GM19238 (cell line): Measurements from ENCODE around the gene ZNF69.
A peak's percentile ranks its signal among the peaks of the same experiment; 100 is the strongest.
"Not testable (repeated sequence)": the region's sequence is repeated elsewhere in the genome, so short reads cannot be mapped to it uniquely, and the experiment has no call there.

Experiments
- DNase-seq: peaks from one replicate; pipeline ENCODE4 v3.0.0; 2011; ENCODE audit warnings: low spot score; ENCODE audit not compliant: insufficient read length

ZNF69 gene

DNA sequence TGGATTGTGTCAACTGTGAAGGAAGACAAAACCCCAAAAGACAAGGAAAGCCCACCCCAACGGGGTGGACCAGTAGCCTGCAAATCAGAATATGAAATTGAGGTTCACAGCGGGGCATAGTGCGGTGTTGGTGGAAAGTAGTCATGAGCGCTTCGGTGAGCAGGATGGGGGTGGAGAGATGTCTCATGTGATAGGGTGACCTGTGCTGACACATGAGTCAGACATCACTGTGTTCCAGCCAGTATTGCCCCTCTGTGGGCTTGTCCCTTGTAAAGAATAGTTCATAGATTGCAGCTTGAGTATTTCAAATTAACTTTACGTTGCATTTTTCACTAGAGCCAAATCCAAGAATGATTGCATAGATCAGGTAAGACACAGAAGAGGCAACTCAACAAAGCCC lies 7.3 kb downstream of the ZNF69 start:
- no peak for DNase-seq

GRCh38 chr19:11902228-11902627 lies 14.6 kb downstream of the ZNF69 start:
- DNase-seq, result no peak

DNA sequence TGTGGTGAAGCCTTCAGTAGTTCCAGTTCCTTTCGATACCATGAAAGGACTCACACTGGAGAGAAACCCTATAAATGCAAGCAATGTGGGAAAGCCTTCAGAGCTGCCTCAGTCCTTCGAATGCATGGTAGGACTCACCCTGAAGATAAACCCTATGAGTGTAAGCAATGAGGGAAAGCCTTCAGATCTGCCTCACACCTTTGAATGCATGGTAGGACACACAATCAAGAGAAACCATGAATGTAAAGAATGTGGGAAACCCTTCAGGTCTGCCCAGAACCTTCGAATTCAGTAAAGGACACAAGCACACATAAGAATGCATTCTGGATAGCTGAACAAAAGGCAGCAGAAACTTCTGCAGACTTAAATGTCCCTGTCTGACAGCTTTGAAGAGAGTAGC lies 18.3 kb downstream of the ZNF69 start:
- DNase-seq, result no peak

DNA sequence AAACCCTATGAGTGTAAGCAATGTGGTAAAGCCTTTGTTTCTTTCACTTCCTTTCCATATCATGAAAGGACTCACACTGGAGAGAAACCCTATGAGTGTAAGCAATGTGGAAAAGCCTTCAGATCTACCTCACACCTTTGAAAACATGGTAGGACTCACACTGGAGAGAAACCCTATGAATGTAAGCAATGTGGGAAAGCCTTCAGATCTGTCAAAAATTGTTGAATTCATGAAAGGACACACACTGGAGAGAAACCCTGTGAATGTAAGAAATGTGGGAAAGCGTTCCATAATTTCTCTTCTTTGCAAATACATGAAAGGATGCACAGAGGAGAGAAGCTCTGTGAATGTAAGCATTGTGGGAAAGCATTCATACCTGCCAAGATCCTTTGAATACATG lies 24.4 kb downstream of the ZNF69 start:
- not testable (repeated sequence) for DNase-seq

DNA sequence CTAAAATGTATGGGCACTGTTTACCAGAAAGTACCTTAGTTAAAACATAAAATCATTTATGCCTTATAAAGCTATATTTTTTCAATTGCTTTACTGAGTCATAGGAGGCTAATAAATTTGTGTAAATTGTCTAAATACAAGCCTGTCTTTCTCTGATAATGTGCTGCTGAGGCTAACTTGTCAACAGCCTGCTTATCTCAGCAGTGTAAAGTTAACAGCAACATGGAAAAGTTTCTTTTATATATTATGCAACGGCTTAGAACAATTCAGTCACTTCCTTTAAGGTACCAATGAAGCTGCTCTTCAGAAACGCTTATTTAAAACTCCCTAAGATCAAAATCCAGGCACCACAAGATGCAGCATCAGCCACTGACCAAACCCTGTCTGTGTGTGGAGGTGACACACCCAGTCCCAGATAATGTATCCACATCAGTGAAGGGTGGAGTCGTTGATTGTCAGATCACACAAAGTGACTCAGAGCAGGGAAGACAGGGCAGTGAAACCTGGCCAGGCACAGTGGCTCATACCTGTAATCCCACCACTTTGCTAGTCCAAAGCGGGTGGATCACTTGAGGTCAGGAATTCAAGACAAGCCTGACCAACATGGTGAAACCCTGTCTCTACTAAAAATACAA lies 27.0 kb downstream of the ZNF69 start:
- DNase-seq, result not testable (repeated sequence)

DNA sequence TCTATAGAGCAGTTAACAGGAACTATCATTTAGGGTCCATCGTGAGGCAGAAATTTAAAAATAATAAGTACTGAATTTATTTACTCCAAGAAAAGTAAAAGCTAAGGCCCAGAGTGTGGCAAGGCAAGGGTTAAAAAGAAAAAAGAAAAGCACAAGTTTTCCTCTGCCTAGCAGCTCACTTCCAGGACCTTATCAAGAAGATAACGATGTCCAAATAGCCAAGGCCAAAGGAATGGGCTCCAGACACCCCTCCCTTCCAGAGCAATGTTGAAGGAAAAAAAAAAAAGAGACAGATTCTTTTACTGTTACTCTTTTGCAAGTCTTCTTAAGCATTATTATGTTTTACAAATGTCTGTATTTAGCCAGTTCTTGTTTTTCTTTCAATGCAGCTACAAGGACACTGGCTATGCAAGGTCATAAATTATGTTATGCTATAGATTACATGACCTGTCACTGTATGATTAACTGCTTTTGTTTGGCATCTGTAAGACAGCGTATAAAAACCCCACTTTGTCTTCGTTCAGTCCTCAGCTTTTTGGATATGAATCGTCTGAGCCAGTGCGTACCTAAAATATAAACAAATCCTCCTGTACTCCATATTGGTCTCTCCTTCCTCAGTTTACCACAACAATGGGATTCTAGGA lies 34.4 kb downstream of the ZNF69 start:
- no peak for DNase-seq

DNA sequence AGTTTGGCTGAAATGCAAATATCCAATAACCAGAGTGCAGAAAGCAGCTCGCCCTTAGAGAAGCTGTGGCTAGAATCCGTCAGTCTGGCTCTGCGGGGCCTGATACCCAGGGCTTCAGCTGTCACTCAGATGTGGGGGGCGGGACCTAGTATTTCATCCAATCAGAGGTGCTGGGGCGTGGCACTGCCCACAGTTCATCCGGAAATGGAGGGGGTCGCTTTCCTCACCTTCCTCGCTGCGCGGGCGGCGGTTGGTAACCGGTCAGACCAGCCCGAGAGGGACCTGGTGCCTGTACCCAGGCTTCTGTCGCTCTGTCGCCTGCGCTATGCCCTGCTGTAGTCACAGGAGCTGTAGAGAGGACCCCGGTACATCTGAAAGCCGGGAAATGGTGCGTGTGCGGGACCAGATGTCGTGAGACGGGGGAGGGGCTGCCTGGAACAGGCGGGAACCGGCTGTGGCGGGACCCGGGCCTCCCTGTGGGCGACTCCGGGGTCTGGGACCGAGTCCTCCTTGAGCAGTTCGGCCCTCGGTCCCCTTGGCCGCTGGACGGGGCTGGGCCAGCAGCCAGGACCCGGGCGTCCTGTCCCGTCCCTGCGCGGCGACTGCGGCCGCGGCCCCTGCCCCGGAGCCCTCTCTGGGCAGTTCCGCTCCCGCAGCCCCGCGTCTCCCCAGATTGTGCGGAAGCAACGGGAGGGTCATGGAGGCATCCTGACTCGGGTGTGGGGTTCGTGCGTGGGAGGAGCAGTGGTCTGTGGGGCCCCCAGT lies 37.5 kb downstream of the ZNF69 start, which contains the start of gene ZNF700:
Gene ZNF700 (plus strand): TSS at position 222 of the 765 bp plus-strand sequence. CDS start 104 bp downstream, at position 326.
- DNase-seq, result peak; percentile 78

DNA sequence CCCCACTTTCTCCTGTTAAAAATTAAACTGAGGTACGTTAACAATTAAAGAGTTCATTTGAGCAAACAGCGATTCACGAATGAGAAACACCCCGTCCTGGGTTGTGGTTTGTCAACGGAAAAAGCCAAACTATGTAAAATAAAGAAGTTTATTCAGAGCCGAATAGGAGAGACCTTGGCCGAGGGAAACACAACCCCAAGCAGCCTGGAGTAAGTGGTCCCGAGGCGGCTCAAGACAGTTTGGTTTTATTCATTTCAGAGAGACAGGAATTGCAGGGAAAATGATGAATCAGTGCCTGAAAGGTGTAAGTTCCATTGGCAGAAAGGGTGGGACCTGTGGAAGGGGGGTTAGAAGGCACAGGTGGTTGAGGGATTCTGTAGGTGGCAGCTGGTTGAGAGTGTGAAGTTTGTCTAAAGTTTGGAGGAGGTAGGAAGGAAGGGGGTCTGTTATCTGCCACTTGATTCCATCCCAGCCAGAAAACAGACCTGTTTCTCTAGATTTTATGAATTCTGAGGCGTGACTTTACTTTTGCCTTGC lies 38.1 kb downstream of the ZNF69 start:
- DNase-seq, result not testable (repeated sequence)

DNA sequence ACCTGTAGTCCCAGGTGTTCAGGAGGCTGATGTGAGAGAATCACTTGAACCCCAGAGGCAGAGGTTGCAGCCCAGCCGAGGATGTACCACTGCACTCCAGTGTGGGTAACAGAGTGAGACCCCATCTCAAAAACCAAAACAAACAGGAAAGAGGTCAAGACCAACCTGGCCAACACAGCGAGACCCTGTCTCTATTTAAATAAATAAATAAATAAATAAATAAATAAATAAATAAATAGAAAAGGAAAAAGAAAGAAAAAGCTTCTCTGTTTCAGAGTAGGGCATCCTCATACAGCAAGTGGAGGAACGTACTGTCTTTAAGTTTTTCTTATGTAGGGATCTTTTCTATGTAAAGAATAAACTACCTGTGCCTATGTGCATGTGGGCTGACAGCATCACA lies 39.6 kb downstream of the ZNF69 start:
- DNase-seq, result no peak

- no peak for DNase-seq
These were observed 43.5 kb downstream of the ZNF69 start for GRCh38 chr19:11931051-11931450.

DNA sequence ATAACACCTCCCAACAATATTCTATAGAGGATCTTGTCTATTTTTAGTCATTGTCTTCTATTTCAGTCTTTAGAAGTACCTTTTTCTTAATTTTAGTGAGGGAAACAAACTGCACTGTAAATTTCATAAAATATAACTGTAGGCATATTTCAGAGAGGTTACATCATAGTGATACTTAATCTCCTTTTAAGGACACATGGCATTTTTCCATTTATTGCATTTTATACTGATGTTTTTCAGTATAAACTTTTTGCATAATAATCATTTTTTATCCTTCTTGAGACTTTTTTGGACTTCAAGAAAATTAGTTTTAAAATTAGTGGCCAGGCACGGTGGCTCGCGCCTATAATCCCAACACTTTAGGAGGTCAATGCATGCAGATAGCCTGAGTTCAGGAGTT lies 43.9 kb downstream of the ZNF69 start:
- DNase-seq, result no peak

DNA sequence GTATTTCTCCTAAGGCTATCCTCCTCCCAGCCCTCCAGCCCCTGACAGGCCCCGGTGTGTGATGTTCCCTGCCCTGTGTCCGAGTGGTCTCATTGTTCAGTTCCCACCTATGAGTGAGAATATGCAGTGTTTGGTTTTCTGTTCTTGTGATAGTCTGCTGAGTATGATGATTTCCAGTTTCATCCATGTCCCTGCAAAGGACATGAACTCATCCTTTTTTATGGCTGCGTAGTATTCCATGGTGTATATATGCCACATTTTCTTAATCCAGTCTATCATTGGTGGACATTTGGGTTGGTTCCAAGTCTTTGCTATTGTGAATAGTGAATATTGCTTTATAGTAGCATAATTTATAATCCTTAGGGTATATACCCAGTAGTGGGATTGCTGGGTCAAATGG lies 48.2 kb downstream of the ZNF69 start:
- DNase-seq, result not testable (repeated sequence)

DNA sequence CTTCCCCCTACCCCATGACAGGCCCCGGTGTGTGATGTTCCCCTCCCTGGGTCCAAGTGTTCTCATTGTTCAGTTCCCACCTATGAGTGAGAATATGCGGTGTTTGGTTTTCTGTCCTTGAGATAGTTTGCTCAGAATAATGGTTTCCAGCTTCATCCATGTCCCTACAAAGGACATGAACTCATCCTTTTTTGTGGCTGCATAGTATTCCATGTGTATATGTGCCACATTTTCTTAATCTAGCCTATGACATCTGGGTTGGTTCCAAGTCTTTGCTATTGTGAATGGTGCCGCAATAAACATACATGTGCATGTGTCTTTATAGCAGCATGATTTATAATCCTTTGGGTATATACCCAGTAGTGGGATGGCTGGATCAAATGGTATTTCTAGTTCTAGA lies 50.8 kb downstream of the ZNF69 start:
- not testable (repeated sequence) for DNase-seq

GRCh38 chr19:11941361-11941887 lies 53.8 kb downstream of the ZNF69 start:
- not testable (repeated sequence) for DNase-seq

GRCh38 chr19:11942008-11942842 lies 54.6 kb downstream of the ZNF69 start:
- DNase-seq, result no peak

DNA sequence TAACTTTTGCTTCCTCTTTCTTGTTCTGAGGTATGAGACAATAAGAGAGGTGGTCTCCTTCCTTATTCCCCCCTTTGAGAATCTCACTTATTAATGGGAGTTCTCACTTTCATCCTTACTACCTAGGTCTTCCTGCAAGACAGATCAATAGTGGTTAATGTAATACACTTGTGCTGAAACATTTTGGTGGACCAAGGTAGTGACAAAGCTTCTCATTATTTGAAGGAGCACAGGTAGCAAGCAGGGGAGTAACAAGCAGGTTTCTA lies 55.2 kb downstream of the ZNF69 start:
- no peak for DNase-seq

DNA sequence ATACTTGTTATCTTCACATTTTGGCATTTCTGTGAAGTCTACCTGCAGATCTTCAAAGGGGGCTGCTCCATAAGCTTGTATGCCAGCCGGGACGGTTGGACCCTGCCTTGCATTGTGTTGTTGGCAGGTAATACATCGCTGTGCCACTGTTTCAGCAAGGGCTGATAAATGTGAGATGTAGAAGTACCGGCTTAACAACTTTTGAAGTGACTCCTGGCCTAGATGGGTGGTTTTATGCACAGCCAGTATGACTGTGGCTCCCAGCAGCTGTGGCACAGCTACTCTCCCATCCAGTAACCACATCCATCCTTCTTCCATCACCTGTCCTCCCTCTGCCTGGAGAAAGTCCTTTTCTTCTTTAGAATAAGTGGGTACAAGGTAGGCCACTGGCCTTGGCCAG lies 57.1 kb downstream of the ZNF69 start:
- no peak for DNase-seq

DNA sequence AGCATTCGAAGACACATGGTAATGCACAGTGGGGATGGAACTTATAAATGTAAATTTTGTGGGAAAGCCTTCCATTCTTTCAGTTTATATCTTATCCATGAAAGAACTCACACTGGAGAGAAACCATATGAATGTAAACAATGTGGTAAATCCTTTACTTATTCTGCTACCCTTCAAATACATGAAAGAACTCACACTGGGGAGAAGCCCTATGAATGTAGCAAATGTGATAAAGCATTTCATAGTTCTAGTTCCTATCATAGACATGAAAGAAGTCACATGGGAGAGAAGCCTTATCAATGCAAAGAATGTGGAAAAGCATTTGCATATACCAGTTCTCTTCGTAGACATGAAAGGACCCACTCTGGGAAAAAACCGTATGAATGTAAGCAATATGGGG lies 61.1 kb downstream of the ZNF69 start:
- no peak for DNase-seq

DNA sequence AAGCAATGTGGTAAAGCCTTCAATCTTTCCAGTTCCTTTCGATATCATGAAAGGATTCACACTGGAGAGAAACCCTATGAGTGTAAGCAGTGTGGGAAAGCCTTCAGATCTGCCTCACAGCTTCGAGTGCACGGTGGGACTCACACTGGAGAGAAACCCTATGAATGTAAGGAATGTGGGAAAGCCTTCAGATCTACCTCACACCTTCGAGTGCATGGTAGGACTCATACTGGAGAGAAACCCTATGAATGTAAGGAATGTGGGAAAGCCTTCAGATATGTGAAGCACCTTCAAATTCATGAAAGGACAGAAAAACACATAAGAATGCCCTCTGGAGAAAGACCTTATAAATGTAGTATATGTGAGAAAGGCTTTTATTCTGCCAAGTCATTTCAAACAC lies 61.6 kb downstream of the ZNF69 start:
- no peak for DNase-seq

GRCh38 chr19:11949614-11950080 lies 62.1 kb downstream of the ZNF69 start:
- DNase-seq, result not testable (repeated sequence)

GRCh38 chr19:11950312-11950711 lies 62.7 kb downstream of the ZNF69 start:
- no peak for DNase-seq
